HG03432 (cell line): ENCODE measurements around the gene BRD8.

ENCODE experiments used
- ATAC-seq: cut with Tn5 transposase; IDR thresholded peaks from one replicate; pipeline ENCODE4 v1.9.1; 2021; ENCODE audit warnings: mild to moderate bottlenecking, moderate library complexity; ENCODE audit not compliant: unreplicated experiment

BRD8 gene

GRCh38 chr5:138102454-138103318, 75.7 kb downstream of the BRD8 start:
- ATAC-seq, result no peak

- no peak for ATAC-seq
Measured at GRCh38 chr5:138096997-138097828, 81.2 kb downstream of the BRD8 start.

GRCh38 chr5:138096363-138096762, 82.1 kb downstream of the BRD8 start:
- no peak for ATAC-seq

GRCh38 chr5:138095100-138095907, 83.1 kb downstream of the BRD8 start:
- ATAC-seq, result no peak

DNA sequence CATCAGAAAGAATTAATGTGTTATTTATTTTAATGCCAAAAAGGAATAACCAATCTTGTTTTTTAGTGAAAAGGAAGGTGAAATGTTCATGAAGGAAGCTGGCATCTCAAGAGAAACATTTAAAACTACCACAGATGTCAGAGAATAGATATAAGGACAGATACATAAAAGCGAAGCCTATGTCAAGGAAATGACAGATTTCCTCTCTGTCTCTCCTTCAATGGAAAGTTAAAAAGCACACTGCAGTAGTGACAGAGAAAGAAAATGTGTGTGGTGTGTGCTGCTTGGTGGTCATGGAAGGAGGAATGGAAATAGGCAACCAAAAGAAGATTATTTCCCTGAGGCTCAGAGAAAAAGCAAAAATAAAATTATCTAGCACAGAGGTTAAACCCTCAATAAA, 85.4 kb downstream of the BRD8 start:
- ATAC-seq, result no peak

DNA sequence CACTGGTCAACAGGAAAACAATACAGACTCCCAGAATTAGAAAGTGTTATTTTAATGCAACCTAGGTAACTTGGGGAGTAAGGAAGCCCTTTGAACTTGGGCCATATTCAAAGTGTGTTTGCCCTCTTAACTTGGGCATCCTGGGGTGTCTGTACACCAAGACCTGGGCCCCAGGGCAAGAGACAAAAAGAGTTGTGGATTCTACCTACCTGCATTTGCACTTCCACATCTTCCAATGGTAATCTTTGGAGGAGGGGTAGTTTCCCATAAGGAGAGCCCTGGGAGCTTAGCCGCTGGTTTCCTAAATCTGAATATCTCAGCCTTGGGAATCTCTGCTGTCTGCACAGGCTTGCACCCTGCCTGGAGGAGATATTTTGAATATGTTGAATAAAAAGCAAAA, 86.1 kb downstream of the BRD8 start:
- ATAC-seq, result no peak

- no peak for ATAC-seq
Measured at GRCh38 chr5:138091685-138092084, 86.7 kb downstream of the BRD8 start.
